ENCODE measurements around the gene CDC42EP4. TPM values are rescaled to one million over a fixed set of nuclear protein-coding genes. Genes with fewer than 3 reads are reported as not detected.

CDC42EP4 gene
- total and polyA plus RNA-seq, 9 of the 15 experiments (the other 6 are each of a cell fraction or from before 2014, with no cell fraction given), result 0.65 to 20.8 (median 12.3) TPM

DNA sequence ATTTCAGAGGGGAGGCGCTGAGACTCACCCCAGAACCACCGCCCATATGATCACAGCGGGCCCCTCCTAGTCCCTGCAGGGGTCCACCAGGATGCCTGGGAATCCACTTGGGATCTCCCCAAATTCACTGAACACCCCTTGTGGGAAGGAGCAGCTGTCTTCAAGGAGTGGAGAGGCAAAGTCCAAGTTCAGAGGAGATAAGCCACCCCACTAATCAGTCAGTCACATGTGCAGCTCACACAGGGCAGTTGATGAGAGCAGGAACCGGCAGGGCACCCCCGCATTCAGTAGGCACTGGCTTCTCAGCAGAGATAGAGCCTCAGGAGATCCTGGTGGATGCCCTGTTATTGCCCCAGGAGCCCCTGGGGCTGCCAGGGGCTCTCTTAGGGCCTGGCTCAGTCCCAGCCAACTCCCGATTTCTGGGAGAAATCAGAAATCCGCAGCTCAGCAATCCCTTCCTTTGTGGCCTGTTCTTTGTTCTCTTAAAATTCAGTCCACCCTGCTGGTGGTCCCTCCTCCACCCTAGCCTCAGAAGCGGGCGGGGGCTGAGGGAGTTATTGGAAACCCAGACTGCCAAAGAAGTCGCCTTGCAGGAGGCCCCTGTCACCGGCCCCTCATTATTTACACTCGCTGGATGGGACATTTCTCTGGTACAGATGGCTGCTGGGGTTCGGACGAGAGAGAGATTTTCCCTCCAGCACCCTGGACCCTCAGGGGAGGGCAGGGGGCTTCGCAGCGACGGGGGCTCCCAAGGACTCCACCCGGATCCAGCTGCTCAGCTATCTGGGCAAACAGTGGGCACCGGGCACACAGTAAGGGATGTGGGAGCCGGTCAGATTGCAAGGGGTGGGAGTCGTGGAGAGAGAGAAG lies 1.8 kb downstream of the CDC42EP4 start (continued):
- TF ChIP-seq, protein P1, sequence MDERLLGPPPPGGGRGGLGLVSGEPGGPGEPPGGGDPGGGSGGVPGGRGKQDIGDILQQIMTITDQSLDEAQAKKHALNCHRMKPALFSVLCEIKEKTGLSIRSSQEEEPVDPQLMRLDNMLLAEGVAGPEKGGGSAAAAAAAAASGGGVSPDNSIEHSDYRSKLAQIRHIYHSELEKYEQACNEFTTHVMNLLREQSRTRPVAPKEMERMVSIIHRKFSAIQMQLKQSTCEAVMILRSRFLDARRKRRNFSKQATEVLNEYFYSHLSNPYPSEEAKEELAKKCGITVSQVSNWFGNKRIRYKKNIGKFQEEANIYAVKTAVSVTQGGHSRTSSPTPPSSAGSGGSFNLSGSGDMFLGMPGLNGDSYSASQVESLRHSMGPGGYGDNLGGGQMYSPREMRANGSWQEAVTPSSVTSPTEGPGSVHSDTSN (CRISPR knock-in tag; IDR thresholded peaks at IDR 0.05; ENCODE audit: low read depth), result no peak
- TF ChIP-seq, protein P1 (tag; conservative IDR thresholded peaks at IDR 0.05; ENCODE audit: low read depth), result peak; percentile 12; the same call in 1 of the 2 replicates
- no peak for TF ChIP-seq ILF3 (IDR thresholded peaks at IDR 0.05; ENCODE audit: borderline replicate concordance)
- no peak for TF ChIP-seq ZNF77 (CRISPR knock-in tag; IDR thresholded peaks at IDR 0.05)
- TF ChIP-seq RBFOX2 (IDR thresholded peaks at IDR 0.05; ENCODE audit: low read depth, low read length), result 0 out of 2 replicates have a peak, but pooled peaks have one; percentile 20
- TF ChIP-seq ZNF830 (CRISPR knock-in tag; IDR thresholded peaks at IDR 0.05), result no peak
- no peak for TF ChIP-seq TSC22D4 (tag; IDR thresholded peaks at IDR 0.05)
- TF ChIP-seq SMARCA4 (IDR thresholded peaks at IDR 0.05), result peak; percentile 73
- TF ChIP-seq ZNF696 (CRISPR knock-in tag; conservative IDR thresholded peaks at IDR 0.05), result no peak
- TF ChIP-seq, protein P2, sequence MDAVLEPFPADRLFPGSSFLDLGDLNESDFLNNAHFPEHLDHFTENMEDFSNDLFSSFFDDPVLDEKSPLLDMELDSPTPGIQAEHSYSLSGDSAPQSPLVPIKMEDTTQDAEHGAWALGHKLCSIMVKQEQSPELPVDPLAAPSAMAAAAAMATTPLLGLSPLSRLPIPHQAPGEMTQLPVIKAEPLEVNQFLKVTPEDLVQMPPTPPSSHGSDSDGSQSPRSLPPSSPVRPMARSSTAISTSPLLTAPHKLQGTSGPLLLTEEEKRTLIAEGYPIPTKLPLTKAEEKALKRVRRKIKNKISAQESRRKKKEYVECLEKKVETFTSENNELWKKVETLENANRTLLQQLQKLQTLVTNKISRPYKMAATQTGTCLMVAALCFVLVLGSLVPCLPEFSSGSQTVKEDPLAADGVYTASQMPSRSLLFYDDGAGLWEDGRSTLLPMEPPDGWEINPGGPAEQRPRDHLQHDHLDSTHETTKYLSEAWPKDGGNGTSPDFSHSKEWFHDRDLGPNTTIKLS (IDR thresholded peaks at IDR 0.05; ENCODE audit: borderline replicate concordance, low read depth), result no peak
- TF ChIP-seq, protein P3, sequence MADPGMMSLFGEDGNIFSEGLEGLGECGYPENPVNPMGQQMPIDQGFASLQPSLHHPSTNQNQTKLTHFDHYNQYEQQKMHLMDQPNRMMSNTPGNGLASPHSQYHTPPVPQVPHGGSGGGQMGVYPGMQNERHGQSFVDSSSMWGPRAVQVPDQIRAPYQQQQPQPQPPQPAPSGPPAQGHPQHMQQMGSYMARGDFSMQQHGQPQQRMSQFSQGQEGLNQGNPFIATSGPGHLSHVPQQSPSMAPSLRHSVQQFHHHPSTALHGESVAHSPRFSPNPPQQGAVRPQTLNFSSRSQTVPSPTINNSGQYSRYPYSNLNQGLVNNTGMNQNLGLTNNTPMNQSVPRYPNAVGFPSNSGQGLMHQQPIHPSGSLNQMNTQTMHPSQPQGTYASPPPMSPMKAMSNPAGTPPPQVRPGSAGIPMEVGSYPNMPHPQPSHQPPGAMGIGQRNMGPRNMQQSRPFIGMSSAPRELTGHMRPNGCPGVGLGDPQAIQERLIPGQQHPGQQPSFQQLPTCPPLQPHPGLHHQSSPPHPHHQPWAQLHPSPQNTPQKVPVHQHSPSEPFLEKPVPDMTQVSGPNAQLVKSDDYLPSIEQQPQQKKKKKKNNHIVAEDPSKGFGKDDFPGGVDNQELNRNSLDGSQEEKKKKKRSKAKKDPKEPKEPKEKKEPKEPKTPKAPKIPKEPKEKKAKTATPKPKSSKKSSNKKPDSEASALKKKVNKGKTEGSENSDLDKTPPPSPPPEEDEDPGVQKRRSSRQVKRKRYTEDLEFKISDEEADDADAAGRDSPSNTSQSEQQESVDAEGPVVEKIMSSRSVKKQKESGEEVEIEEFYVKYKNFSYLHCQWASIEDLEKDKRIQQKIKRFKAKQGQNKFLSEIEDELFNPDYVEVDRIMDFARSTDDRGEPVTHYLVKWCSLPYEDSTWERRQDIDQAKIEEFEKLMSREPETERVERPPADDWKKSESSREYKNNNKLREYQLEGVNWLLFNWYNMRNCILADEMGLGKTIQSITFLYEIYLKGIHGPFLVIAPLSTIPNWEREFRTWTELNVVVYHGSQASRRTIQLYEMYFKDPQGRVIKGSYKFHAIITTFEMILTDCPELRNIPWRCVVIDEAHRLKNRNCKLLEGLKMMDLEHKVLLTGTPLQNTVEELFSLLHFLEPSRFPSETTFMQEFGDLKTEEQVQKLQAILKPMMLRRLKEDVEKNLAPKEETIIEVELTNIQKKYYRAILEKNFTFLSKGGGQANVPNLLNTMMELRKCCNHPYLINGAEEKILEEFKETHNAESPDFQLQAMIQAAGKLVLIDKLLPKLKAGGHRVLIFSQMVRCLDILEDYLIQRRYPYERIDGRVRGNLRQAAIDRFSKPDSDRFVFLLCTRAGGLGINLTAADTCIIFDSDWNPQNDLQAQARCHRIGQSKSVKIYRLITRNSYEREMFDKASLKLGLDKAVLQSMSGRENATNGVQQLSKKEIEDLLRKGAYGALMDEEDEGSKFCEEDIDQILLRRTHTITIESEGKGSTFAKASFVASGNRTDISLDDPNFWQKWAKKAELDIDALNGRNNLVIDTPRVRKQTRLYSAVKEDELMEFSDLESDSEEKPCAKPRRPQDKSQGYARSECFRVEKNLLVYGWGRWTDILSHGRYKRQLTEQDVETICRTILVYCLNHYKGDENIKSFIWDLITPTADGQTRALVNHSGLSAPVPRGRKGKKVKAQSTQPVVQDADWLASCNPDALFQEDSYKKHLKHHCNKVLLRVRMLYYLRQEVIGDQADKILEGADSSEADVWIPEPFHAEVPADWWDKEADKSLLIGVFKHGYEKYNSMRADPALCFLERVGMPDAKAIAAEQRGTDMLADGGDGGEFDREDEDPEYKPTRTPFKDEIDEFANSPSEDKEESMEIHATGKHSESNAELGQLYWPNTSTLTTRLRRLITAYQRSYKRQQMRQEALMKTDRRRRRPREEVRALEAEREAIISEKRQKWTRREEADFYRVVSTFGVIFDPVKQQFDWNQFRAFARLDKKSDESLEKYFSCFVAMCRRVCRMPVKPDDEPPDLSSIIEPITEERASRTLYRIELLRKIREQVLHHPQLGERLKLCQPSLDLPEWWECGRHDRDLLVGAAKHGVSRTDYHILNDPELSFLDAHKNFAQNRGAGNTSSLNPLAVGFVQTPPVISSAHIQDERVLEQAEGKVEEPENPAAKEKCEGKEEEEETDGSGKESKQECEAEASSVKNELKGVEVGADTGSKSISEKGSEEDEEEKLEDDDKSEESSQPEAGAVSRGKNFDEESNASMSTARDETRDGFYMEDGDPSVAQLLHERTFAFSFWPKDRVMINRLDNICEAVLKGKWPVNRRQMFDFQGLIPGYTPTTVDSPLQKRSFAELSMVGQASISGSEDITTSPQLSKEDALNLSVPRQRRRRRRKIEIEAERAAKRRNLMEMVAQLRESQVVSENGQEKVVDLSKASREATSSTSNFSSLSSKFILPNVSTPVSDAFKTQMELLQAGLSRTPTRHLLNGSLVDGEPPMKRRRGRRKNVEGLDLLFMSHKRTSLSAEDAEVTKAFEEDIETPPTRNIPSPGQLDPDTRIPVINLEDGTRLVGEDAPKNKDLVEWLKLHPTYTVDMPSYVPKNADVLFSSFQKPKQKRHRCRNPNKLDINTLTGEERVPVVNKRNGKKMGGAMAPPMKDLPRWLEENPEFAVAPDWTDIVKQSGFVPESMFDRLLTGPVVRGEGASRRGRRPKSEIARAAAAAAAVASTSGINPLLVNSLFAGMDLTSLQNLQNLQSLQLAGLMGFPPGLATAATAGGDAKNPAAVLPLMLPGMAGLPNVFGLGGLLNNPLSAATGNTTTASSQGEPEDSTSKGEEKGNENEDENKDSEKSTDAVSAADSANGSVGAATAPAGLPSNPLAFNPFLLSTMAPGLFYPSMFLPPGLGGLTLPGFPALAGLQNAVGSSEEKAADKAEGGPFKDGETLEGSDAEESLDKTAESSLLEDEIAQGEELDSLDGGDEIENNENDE (IDR thresholded peaks at IDR 0.05; ENCODE audit: low read depth, low read length), result no peak
- peak; percentile 57 for TF ChIP-seq TBP (optimal IDR thresholded peaks at IDR 0.05; ENCODE audit: low read depth, low read length)
